ENCODE data around the gene MAB21L4.

Gene MAB21L4

DNA sequence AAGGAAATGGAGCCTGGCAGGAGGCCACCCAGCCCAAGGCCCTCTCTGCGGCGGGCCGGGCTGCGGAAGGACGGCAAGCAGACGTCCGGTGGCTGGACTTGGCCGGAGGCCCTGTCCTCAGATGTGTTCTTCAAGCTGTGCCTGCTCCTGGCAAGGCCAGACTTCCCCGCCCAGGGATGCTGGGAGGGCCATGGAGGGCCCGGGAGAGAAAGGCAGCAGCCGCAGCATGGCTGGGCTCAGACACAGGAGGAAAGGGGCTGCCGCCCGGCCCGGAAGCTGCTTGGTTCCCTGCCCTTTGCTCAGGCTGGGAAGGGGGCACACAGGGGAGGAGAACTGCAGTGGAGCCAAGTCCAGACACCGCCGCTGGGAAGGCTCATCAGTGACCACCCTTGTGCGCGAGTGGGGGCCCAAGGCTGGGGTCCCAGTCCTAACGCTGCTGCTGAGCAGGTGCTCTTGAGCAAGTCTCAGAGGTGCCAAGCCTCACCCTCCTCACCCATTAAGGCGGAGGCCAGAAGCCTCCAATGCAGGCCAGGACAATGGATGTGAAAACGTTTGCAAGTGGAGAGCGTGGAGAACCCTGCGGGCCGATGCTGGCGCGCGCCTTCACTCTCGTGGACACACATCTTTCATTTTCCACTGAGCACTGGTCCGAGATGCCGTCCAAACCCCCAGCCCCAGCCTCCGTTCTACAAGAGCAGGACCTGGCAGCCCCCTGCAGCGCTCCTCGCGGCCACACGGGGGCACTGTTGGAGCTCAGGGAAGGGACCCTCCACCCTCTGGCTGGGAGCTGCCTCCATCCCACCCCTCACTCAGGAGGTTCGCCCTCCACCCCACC is 18.1 kb upstream of the MAB21L4 start:
- peak in 38 of 56 donors; percentile 5 to 76 (median 36) for DNase-seq

DNA sequence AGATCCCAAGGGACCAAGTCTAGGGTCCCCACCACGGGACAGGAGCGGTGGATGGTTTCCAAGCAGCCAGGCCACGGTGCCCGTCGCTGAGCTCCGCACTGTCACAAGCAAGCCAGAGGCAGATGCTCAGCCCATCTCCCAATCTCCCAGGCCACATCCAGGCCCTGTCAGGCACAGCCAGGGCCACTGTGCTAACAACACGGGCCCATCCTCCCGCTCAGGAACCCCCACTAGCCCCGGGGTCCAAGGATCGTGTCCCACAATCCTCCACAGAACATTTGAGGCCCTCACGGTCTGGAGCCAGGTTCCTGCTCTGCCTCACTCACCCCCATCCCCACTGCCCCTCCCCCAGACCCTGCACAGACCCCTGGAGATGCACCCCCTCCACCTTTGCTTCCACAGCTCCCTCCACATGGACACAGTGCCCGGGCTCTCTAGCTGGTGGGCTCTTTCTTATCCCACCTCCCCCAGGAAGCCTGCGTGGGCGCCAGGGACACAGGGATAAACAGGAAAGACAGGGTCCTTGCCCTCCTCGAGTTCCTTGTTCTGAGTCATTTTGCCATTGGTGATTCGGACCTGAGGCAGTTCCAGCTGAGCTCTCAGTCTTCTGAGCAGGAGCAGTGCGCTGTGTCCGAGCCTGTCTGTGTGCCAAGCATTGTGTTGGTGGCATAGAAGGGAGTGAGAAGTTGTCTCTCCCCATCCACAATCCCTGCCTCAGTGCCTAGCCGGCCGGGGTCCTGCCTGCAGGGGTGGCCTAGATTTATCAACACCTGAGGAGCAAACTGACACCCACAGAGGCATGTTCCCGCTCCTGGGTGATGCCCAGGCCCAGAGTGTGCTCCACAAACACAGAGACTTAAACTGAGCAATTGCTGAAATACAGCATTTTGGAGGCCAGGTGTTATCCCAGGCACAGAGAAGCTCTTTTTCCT is 17.2 kb upstream of the MAB21L4 start:
- DNase-seq, result no peak

DNA sequence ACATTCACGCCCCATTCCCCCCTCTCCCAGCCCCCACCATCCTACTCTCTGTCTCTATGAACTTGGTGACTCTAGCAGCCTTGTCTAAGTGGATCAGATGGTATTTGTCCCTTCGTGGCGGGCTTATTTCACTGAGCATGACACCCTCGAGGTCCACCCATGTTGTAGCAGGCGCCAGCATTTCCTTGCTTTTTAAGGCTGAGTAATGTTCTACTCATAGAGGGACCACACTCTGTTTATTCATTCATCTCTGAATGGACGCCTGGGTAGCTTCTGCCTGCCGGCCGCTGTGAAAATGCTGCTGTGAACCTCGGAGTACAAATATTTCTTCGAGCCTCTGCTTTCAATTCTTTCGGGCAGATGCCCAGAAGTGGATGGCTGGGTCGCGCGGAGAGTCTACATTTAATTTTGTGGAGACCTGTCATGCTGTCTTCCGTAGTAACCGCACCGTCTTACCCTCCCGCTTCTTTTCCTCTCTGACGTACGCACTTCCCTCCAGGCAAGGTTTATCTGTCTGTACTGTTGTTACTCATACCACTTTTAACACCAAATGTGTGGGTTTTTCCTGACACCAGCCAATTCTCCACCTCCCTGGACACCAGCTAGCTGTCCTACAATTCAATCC is 15.8 kb upstream of the MAB21L4 start:
- no peak for DNase-seq

DNA sequence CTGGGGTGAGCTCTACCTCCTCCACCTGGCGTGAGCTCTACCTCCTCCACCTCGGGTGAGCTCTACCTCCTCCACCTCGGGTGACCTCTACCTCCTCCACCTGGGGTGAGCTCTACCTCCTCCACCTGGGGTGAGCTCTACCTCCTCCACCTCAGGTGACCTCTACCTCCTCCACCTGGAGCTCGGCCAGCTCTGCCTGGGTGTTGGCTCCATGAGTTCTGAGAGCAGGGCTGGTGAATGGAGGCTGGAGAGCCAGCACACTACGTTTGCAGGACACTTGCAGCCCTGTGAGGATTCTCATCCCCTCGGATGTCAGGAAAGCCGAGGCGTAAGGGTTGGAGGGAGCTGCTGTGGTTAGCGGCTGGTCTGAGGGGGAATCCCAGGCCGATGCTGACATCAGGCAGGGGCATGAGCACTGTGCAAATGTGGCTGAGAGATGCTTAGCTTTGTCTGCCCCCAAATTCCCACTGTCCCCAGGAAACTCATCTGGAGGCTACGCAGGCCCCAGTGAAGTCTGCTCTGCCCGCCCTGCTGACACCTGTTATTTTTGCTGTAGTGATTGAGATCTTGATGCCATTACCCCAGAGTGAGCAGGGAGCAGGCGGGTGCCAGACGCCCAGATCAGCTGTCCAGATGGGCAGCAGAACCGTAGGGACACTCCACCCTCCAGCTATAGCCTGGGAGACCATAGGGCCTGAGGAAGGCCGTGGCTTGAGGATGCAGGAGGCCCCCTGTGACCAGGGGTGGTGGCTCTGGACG is 13.4 kb upstream of the MAB21L4 start:
- DNase-seq, result no peak

DNA sequence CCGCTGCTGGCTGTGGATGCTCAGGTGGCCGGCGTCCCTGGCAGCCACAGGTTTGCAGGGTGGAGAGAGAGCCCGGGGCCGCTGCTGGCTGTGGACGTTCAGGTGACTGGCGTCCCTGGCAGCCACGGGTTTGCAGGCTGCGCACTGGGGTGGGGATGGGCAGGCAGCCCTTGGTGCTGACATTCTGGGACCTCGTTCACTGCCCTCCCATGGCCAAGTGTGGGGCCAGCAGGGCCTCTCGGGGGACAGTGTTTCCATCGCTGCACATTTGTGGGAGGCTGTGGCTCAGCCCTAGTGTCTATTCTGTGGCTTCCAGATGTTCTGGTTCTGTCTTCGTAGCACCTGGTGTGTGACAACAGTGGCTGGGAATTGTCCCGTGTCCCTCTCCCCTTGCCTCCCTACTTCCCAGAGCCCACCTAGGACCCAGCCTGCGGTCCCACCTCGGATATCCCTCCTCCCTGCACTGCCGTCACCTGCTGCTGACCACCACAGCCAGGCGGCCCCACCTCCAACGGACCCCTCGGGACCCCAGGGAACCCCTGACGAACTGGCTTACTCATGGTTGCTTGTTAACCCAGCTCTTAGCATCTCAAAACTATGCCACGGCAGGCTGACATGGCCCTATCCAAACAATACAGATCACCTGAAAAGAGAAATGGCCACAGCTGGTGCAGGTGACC is 11.1 kb upstream of the MAB21L4 start:
- DNase-seq, result no peak

DNA sequence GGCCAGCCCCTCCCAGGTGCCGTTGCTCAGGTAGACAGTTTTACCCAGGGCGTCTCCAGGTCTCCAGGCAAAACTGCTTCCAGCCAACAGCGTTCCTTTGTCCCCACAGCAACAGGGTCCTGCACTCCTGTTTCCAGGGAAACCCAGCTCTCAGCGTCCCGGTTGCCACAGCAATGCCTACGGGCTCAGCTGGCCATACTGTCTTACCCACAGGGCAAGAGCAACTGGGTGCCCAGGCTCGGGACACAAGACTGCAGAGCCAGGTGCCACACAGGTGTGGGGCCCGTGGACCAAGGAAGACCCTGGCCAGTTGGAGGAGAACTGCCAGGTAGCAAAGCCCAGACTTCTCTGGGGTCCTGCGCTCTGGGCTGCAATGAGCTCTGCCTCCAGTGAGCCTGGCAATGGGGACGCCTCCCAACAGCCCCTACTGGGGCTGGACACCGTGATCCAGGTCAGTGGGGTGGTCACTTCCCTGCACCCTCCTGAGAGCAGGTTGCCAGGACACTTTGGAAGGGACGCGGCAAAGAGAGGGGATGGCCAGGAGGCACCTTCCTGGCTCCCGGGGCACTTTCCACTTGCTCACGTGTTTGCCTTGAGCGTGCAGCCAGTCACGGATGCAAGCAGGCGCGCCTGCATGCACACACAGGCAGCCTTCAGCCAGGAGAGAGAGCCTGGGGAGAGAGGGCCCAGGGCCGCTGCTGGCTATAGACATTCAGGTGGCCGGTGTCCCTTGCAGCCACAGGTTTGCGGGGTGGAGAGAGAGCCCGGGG is 10.4 kb upstream of the MAB21L4 start, which contains the start of gene CROCC2:
TSS of gene CROCC2 (plus strand) at position 196 of the 770 bp plus-strand sequence. CDS start at position 374, 178 bp downstream.
- no peak for DNase-seq

DNA sequence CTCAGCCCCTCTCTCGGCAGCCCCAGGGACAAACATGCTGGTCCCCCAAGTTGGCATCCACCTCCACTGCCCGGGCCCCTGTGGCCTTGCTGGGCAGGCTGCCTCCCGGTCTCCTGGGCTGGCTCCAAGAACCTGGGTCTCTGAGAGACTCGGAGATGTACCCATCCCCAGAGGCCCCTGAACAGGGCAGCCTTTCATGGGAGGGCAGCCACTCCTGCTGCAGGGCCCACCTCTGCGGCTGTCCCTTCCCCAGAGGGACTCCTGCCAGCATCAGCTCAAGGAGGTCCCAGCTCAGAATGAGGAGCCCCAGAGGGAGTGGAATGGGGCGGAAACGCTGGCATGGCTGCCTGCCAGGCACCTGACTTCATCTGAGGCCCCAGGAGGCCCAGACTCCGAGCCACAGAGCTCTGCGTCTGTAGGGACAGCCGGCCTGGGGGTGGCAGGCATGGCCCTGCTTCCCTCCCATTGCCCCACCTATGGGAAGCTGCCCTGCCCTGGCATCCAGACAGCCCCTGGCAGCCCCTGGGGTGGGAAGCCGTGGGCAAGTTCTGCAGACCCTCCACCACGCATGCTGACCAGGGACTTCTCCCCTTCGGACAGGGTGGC is 9.3 kb upstream of the MAB21L4 start:
- DNase-seq, result no peak

DNA sequence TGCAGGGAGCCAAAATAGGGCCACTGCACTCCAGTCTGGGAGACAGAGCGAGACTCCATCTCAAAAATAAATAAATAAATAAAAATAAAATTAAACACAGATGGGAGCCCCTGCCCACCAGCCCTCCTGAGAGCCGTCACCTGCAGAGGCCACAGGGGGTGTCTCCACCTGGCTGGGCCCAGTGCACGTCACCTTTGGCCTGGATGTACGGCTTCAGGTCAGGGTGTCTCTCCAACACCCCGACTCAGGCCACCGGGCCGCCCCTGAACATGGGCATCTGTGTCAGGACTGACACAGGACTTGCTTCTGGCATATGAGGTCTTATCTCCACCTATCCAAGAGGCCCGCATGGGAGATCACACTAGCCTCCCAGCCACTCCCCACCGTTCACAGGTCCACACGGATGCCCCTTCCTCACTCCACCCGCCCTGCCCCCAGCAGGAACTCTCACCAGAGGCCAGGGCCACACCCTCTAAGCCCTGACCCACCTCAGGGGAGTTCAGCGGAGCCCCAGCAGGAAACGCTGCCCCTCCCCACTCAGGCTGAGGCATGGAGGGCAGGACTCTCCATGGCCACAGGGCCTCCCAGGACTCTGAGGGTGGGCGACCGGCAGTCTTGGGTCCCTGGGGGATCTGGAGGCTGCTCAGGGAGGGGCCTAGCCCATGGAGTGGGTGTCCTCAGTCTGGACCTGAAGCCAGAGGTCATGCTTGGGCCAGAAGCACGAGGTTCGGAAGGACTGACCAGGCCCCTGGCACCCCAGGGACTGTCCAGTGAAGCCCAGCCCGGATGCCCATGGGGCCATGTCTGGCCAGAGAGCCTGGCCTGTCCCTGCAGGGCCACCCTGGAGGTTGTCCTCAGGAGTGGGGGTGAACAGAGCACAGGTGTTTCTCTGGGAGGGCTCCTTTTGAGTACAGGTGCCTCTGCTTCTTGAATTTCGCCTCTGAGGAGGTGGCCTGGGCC is 8.5 kb upstream of the MAB21L4 start:
- DNase-seq, result no peak

DNA sequence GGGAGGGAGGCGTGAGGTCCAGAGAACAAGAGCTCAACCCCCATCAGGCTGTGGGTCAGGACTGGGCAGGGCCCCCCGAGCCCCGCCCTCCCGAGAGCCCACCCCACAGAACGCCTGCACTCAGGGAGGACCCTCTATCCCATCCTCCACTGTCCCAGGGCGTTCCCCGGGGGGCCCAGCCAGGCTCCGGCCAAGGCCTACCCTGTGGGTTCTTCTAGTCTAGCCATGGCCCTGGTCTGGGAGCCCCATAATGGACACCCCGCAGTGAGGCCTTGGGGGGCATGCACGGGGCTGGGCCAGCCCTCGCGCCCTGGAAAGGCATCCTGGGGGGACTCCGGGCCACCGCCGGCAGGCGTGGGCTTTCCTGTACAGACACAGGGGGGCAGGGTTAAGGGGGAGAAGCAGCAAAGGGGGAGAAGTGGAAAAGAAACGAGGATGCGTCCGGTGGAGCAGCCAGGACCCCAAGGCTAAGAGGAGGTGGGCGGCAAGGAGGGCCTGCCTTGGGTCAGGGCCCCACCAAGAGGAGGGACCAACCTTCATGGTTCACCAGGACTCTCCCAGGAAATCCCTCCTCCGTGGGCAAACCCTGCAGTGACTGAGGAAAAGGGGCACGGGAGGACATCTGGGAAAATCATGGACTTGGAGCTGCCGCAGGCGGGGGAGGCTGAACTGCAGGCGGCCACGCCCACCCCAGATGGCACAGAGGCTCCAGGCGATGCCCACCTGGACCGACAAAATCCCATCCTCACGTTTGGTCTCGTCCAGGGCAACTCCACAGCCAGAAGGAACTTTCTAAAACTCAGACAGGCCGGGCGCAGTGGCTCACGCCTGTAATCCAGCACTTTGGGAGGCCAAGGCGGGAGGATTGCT is 7.5 kb upstream of the MAB21L4 start:
- no peak for DNase-seq

DNA sequence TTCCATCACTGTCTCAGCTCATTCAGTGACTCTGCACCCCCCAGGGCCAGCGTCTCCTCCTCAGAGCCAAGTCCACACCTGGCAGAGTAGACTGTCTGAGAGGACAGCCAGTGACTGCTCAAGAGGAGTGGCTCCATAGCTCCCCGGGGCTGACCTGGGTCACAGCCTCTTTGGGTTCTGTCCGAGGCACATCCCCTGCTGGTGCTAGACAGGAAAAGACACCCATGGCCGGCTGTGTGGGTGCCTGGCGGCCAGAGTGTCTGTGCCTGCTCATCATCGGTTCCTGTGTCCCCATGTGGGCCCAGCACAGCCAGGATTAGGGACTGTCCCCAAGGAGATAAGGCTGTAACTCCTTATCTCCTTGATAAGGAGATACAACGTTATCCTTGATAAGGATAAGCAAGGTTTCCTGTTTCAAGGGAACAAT is 6.7 kb upstream of the MAB21L4 start:
- no peak for DNase-seq

DNA sequence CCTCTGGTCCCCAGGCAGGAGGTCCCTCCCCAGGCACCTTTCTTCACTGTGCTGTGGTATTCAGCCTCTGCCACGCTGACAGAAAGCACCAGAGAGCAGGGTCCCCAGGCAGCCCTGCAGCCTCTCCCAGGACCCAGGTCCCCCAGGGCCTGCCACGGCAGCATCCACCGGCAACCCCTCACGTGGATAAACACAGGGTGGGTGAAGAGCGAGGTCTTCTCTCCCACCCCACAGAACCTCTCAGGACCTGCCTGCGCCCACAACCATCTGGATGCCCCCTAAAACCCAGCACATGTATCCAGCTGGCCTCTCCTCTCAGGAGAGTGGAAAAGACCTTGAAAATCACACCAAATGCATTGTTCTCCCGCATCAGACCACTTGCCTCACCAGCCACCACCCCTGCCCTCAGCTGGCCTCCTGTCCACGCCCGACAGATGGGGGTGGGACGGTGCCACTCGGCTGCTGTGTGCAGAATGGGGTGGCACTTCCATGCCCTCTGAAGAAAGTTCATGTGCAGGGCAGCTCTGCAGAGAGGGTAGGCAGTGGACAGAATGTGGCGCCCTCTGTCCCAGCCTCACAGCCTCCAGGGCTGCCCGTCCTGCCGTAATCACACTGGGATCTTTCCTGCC is 6.1 kb upstream of the MAB21L4 start:
- no peak for DNase-seq

DNA sequence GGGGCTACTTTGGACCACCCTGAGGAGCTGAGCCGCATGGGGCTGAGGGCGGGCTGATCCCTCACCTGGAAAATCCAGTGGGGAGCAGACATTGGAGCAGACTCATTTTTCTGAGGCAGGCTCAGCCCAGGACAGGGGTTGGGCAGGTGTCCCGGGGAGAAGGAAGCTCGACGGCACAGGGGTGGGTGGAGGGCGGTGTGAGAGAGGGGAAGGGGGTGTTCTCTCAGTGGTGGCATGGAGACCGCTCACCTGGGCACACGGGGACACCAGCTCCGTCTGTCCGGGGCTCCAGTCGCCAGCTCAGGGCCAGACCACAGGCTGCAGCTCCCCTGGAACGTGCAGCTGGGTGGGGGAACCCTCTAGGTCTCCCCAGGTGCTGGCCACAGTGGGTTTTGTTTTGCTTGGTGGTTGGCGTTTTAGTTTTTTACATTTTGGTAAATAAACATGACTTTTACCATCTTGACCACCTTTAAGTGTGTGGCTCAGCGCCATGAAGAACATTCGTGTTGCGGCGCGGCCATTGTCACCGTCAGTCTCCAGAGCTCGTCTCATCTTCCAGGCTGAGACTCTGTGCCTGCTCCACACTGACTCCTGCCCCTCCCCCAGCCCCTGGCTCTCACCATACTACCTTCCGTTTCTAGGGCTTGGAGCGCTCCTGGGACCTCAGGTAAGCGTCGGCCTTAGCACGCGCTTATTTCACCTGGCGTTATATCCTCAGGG is 4.3 kb upstream of the MAB21L4 start:
- DNase-seq, result no peak

DNA sequence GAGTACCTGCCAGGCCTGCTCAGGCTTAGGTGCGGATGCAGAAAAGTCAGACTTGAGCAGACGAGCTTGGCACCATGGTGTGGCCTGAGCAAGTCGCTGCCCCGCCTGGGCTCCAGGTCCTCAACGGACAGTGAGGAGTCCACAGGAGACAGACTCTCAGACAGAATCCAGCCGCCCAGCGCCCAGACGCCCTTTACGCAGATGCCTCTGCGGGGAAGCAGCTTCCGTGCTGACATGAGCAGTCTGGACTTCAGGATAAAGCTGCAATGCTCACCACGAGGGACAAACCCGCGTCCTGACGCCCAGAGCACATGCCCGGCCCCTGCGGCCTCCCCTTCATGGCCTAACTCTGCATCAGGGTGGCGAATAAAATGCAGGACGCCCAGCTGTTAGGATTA is 3.5 kb upstream of the MAB21L4 start:
- DNase-seq, result no peak

DNA sequence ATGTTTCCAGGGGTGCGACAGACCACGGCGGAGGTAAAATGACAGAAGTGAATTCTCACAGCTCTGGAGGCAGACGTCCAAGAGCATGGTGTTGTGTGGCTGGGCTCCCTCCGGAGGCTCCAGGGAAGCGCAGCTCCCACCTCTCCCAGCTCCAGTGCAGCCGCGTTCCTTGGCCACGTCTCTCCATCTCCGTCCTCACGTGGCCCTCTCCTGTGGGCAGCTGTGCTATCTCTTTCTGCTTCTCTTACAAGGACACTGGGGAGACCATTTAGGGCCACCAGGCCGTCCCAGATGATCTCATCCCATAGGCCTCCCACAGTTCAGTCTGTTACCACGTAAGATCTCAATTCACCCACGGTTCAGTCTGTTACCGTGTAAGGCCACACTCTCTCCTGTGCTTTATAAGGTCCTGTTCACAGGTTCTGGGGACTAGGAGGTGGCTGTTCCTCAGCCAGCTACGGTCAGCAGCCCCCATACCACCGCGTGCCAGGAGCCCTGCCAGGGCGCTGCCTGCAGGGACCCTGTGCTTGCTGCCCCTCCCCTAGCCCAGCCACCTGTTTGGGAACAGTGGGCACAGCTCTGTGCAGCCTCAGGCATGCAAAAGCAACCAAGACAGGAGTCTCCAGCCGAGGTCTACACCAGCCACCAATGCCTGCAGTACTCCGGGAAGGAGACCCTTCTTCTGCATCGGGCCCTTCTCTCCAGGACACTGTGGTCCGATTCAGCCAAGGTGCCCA is 2.9 kb upstream of the MAB21L4 start:
- DNase-seq, result no peak

All from amygdala (tissue), 56 donors.